Activated naive CD4-positive, alpha-beta T cell treated with anti-CD3 and anti-CD28 coated beads, Interleukin-2, amount 50 U/mL, for 16 hours (primary cell): ENCODE measurements around the gene AHCYL2.
"Not testable (repeated sequence)": the region's sequence is repeated elsewhere in the genome, so short reads cannot be mapped to it uniquely, and the experiment has no call there.

ENCODE experiments used
- DNase-seq: peaks from one replicate; pipeline ENCODE4 v3.0.0-alpha.2; 2020

The AHCYL2 gene

DNA sequence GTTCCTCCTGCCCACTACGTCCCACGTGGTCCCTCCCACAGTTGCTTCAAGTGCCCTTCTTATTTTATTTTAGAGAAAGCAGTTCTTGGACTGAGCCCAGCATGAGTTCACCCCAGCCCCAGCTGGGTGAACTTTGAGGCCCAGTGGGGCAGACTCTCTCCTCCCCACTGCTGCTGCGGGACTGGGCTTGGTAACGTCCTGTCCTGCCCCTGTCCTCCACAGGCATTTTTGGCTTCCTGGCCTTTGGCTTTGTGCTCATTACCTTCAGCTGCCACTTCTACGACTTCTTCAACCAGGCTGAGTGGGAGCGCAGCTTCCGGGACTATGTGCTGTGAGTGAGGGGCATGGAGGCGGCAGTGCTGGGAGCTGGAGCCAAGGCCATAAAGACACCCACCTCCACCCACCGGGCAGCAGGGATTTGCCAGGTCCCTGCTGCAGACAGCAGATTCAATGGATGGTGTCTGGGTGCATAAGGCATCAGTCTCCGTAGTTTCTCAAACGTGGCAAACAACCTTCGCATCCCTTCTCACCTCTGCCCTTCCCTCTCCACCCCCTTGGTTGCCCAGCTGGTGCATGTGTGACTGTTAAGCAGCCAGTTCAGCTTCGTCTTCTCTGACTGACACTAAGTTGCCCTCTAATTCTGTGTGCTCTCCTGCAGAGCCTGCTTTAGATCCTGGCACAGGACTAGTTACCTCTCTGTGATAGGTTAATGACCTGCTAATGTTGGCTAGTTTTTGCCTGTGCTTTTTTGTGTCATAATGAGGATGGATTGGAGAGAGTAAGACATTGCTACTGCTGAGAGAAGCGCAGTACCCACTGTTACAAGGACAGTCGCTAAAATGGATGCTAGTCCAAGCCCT lies 15.5 kb upstream of the AHCYL2 start:
- no peak for DNase-seq

DNA sequence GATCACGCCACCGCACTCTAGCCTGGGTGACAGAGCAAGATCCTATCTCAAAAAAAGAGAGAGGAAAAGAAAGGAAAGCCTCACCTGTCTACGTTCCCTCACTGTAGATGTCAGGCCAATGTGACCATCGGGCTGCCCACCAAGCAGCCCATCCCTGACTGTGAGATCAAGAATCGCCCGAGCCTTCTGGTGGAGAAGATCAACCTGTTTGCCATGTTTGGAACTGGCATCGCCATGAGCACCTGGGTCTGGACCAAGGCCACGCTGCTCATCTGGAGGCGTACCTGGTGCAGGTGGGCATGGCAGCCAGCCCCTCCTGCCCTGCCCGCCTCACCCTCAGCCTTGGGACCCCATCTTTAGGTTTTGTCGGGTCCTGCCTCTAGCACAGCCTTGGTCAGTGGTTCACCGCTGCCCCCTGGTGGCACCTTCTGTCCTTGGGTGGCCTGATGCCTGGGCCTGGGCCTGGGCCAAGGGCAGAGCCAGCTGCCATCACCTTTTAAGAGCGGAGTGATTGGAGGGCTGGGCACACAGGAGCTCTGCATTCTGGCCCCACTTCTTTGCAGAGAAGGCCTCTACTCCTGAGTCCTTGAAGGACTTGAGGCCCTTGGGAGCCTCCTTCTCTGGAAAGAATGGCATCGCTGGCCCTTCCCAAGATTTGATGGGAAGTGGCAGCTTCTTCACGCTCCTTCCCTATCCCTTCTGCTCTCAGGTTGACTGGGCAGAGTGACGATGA lies 14.4 kb upstream of the AHCYL2 start:
- DNase-seq, result peak; percentile 73

DNA sequence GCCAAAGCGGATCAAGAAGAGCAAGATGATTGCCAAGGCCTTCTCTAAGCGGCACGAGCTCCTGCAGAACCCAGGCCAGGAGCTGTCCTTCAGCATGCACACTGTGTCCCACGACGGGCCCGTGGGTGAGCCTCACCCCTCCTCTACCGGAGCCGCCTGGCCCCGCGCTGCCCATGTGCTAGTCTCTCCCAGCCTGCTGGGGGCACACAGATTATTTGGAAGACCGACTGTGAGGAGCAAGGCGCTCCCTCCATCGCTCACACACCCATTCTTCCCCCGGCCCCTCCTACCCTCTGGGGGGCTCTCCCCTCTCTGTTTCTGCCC lies 13.9 kb upstream of the AHCYL2 start:
- no peak for DNase-seq

DNA sequence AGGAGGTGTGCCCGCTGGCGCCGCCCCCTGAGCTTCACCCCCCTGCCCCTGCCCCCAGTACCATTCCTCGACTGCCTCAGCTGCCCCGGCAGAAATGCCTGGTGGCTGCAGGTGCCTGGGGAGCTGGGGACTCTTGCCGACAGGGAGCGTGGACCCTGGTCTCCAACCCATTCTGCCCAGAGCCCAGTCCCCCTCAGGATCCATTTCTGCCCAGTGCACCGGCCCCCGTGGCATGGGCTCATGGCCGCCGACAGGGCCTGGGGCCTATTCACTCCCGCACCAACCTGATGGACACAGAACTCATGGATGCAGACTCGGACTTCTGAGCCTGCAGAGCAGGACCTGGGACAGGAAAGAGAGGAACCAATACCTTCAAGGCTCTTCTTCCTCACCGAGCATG lies 12.7 kb upstream of the AHCYL2 start:
- no peak for DNase-seq

DNA sequence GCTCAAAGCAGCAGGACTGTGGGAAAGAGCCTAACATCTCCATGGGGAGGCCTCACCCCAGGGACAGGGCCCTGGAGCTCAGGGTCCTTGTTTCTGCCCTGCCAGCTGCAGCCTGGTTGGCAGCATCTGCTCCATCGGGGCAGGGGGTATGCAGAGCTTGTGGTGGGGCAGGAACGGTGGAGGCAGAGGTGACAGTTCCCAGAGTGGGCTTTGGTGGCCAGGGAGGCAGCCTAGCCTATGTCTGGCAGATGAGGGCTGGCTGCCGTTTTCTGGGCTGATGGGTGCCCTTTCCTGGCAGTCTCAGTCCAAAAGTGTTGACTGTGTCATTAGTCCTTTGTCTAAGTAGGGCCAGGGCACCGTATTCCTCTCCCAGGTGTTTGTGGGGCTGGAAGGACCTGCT lies 12.2 kb upstream of the AHCYL2 start:
- DNase-seq, result no peak

DNA sequence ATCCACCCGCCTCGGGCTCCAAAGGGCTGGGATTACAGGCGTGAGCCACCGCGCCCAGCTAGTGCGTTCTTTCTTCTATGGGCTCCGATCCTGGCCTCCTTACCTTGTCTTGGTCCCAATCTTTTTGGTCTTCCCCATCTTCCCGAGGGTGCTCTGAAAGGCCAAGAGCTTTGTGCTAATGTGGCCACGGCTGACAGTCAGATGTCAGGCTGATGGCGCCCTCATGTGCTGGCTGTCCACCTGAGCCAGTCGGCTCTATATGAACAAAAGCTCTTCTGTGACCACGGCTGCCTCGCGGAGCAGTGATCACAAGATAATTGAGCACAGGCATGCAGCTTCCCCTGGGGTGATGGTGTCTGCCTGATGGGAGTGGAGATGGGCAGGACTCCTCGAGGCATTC lies 11.0 kb upstream of the AHCYL2 start:
- DNase-seq, result no peak

DNA sequence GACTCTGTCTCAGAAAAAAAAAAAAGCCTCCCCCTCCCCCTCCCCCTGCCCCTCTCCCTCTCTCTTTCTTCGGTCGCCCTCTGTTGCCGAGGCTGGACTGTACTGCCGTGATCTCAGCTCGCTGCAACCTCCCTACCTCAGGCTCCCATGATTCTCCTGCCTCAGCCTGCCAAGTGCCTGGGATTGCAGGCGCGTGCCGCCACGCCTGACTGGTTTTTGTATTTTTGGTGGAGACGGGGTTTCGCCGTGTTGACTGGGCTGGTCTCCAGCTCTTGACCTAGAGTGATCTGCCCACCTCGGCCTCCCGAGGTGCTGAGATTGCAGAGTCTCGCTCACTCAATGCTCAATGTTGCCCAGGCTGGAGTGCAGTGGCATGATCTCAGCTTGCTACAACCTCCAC lies 9.1 kb upstream of the AHCYL2 start:
- DNase-seq, result not testable (repeated sequence)

DNA sequence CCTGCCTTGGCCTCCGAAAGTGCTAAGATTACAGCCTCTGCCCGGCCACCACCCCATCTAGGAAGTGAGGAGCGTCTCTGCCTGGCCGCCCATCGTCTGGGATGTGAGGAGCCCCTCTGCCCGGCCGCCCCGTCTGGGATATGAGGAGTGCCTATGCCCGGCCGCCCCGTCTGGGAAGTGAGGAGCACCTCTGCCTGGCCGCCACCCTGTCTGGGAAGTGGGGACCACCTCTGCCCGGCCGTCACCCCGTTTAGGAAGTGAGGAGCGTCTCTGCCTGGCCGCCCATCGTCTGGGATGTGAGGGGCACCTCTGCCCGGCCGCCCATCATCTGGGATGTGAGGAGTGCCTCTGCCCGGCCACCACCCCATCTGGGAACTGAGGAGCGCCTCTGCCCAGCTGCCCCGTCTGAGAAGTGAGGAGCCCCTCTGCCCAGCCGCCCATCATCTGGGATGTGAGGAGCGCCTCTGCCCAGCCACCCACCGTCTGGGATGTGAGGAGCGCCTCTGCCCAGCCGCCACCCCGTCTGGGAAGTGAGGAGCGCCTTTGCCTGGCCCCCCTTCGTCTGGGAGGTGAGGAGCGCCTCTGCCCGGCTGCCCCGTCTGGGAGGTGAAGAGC lies 8.6 kb upstream of the AHCYL2 start:
- DNase-seq, result not testable (repeated sequence)

DNA sequence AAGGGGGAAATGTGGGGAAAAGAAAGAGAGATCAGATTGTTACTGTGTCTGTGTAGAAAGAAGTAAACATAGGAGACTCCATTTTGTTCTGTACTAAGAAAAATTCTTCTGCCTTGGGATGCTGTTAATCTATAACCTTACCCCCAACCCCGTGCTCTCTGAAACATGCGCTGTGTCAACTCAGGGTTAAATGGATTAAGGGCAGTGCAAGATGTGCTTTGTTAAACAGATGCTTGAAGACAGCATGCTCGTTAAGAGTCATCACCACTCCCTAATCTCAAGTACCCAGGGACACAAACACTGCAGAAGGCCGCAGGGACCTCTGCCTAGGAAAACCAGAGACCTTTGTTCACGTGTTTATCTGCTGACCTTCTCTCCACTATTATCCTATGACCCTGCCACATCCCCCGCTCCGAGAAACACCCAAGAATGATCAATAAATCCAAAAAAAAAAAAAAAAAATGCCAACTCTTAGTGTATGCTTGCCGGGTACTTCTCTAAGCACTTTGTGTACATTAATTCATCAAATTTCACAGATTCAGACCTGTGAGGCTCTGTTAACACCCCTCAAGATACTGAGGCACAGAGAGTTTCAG lies 7.9 kb upstream of the AHCYL2 start:
- not testable (repeated sequence) for DNase-seq

DNA sequence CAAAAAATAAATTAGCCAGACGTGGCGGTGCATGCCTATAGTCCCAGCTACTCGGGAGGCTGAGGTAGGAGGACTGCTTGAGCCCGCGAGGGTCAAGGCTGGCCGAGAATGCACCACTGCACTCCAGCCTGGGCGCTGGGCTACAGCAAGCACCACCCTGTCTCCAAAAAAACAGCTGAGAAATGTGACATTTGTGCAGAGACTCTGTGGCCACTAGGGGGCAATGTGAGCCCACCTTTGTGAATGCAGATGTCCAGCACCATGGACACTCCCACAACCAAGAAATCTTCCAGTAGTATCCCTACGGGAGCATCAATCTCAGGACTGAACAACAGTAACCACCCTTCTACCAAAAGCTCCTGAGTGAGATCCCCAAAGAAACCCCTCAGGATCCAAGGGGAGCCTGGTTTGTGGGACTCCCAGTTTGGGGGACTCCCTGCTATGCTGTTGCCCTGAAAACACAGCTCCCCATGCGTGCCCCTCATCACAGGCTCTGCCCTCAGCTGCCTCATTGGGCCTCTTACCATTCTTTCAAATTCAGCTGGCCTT lies 6.2 kb upstream of the AHCYL2 start:
- DNase-seq, result peak; percentile 75

DNA sequence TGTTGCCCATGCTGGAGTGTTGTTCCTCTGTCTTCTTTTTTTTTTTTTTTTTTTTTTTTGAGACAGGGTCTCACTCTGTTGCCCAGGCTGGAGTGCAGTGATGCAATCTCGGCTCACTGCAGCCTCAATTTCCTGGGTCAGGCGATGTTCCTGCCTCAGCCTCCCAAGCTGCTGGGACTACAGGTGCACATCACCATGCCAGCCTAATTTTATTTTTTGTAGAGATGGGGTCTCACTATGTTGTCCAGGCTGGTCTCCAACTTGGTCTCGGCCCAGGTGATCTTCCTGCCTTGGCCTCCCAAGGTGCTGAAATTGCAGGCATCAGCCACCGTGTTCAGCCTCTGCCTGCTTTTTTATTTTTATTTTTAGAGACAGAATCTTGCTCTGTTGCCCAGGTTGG lies 5.7 kb upstream of the AHCYL2 start:
- DNase-seq, result not testable (repeated sequence)

DNA sequence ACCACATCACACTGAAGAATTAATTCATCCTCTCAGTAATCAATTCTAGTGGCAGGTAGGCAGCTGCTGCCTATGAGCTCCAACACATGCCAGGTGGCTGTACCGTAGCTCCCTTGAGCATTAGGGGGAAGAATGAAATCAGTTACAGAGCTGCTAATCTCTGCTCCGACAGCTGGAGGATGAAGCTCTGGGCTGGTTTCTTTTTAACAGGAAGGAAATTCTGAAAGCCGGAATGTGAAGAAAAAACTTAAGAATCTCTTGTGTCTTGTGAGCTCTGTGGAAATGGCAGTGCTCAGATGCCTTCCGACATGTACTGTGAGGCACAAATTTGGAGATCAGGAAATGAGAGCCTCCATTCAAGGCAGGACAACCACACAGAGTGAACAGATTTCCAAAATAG lies 2.8 kb upstream of the AHCYL2 start:
- DNase-seq, result no peak

DNA sequence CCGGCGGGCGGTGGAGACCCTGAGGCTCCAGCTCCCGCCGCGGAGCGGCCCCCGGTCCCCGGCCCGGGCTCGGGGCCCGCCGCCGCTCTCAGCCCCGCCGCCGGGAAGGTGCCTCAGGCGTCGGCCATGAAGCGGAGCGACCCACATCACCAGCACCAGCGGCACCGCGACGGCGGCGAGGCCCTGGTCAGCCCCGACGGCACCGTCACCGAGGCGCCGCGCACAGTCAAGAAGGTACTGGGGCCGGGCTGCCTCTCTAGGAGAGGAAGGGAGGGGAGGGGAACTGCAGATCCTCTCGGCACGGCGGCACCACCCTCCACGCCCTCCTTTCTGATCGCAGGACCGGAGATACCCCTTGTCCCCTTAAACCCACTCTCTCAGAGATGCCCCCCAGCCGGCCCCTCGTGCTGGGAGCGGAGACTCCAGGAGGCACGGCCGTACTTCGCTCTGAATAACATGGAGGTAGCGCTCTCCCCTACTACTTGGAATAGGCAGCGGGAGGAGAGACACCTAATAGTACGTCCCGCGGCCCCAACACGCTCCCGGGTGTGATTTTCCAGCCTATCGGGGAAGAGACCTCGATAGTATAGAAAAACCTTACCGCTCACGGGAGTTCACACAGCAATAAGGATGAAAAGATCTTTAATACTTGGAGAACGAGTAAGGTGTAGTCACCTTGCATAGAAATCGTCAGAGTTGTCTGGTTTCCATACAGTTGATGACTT lies 538 bp downstream of the AHCYL2 start:
- peak; percentile 67 for DNase-seq

DNA sequence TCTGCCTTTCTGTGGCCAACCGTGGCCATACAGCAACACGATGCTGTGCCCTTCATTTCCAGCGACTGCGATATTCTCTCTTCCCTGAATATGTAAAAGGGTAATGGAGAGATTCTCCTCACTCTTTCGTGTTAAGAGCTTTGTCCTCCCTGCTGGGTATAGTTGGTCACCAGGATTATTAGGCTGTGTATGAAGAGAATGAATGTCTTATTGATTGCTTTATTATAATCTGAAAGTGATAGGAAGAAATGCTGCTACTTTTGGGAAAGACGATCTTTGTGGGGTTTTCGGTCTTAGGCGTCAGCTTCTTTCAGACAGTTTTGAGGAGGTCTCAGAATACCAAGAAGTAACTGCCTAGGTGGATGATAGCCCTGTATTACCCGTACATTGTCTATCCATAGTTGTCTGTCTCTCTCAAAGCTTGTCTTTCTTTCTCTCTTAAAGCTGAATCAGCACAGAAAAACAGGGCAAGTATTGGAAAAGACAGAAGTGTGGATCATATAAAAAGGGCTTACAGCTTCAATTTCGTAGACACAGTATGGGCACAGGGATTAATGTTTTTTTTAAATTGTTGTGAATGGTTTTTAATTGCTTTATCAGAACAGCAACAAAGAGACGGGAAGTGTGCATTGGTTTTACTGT lies 1.2 kb downstream of the AHCYL2 start:
- DNase-seq, result no peak

DNA sequence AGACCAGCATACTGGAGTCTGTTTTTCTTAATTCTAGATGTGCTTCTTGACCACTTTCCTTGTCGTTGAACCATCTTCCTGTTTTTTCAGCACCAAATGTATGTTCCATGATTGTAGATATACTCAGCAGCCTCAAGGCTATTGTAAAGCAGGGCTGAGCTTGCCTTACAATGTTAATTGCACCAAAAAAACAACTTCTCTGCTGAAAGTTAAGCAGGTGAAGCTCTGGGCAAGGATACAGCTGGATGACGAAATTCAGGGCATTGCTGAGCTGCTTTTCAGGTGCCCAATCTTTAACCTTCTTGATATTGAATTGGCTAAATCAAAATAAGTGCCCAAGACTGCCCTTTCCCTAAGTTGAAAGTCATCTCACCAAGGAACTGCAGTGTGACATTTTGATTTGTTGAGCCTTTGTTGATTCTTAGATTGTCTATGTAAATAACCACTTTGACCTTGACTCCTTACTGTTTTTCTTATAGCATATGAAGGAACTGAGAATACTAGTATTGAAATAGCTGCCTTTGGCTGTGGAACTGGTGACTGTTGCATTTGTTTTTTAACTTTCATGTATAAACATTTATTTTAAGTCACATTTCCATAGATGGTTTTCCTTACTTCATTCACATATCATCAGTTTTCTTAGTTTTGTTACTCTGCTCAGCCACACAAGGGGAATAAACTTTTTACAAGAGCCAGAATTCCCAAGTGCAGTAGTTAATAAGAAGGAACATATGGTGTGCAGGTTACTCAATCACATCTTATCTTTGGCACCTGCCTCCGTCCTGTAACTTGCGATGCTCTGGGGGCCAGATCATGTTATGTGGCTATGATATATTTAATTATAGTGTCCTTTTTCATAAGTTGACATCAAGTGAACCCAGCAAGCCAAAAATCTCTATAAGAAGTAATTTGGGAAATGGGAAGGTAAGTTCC lies 3.1 kb downstream of the AHCYL2 start:
- no peak for DNase-seq

DNA sequence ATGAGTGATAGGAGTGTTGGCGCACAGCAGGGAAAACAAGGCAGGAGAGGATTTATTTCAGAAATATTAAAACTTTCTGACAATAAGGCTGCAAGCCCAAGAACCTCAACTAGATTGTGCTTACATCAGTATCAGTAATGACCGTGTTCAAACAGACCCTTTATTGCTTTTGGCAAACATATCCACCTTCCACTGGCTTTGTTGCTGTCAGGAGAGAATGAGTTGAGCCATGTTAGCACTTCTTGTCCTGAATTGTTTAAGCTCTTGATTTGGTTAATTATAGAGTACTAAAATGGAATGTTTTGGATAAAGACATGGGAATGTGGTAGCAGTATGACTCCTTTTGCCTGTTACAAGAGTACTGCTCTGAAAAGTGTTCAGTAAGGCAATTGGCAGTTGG lies 3.8 kb downstream of the AHCYL2 start:
- DNase-seq, result no peak

DNA sequence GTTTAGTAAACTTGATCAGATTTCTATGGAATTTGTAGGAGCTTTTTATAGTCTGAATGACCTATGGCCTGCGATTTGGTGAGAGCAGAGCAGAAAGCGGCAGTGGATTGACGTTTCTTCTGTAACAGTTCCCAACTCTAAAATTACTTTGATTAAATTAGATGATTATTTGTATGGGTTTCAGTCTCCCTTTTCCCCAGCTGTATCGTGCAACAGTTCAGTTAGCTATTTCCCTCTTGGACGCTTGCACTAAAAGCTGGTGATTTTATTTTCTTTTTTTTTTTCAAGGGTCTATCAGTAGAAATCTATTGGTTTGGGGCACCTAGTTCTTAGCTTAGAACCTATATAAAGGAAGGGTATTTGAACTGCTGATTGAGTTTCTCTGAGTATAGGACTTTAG lies 6.8 kb downstream of the AHCYL2 start:
- no peak for DNase-seq

DNA sequence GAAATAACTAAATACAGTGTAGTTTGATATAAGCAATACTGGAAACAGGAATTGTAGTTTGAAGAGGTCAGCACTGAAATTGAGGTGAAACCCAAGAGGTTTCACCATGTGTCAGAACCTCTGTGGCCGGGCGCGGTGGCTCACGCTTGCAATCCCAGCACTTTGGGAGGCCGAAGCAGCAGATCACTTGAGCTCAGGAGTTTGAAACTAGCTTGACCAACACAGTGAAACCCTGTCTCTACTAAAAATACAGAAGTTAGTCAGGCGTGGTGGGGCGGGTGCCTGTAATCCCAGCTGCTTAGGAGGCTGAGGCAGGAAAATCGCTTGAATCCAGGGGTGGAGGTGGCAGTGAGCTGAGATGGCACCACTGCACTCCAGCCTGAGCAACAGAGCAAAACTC lies 13.7 kb downstream of the AHCYL2 start:
- DNase-seq, result no peak

DNA sequence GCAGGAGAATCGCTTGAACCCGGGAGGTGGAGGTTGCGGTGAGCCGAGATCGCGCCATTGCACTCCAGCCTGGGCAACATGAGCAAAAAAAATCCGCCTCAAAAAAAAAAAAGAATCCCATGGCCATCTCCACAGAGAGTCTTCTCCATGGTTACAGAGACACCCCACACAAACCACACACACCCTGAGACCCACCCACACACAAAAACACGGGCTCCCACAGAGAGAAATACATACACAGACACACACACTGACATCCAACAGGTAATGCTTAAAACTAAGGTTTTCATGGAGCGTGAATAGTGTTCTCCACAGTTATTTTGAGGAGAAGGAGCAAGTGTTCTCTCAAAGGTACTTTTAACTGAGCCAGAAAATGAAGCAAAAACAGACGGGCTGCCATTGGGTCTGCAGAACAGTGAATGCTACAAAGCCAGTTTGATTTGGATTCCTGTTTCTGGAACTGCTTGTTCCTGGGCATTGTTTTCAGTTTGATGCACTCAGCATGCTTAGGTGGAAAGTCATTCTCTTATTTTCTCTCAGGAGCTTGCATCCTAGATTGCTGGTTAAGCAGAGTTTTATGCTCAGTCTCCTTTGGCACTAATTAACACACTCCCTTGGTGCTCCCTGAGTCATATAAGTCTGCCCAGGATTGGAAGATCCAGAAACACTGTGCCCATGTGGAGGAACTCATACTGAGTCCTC lies 15.4 kb downstream of the AHCYL2 start:
- DNase-seq, result no peak

DNA sequence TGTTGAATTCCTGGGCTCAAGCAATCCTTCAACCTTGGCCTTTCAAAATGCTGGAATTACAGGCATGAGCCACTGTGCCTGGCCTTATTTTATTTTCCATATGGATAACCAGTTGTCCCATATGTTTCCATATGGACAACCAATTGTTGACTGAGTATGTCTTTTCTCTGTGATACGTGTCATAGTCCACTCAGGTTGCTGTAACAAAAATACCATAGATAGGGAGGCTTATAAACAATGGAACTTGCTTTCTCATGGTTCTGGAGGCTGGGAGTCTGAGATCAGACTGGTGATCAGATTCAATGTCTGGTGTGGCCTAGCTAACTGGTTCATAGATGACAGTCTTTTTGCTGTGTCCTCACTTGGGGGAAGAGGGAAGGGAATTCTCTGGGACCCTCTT lies 19.4 kb downstream of the AHCYL2 start:
- no peak for DNase-seq
